Kidney (tissue), 14 donors: ENCODE data around the gene PCDHA10. TPM values are rescaled to one million over a fixed set of nuclear protein-coding genes. Genes with fewer than 3 reads are reported as not detected.
A peak's percentile ranks its signal among the peaks of the same experiment; 100 is the strongest.

Experiments
- DNase-seq, 5 donors: peaks; one replicate each; pipeline ENCODE4 v3.0.0-alpha.2; 2013 to 2020
- FAIRE-seq: peaks from 2 replicates; lab custom pipeline; 2012; peaks lifted over from hg19 to GRCh38; lab: Jason Lieb, UNC
- H3K27ac ChIP-seq, 2 donors: one replicate each; pipeline ENCODE4 v1.7.0; 2013; ENCODE audit warnings: low read depth in 2 of 2, low read length in 2 of 2, inconsistent platforms in 1 of 2
- H3K27me3 ChIP-seq: one replicate; pipeline ENCODE4 v1.7.1; 2013; ENCODE audit warnings: low read length, inconsistent platforms; ENCODE audit not compliant: control insufficient read depth, insufficient read depth
- H3K36me3 ChIP-seq, 3 donors: one replicate each; pipeline versions ENCODE4 v1.7.0 to v1.7.1; 2013; ENCODE audit warnings: low read length in 3 of 3, control low read depth in 1 of 3, inconsistent platforms in 1 of 3; ENCODE audit not compliant: insufficient read depth in 3 of 3, control insufficient read depth in 2 of 3
- H3K4me1 ChIP-seq, 3 donors: one replicate each; pipeline versions ENCODE4 v1.7.0 to v1.7.1; 2013; ENCODE audit warnings: low read length in 3 of 3, inconsistent platforms in 1 of 3, low read depth in 1 of 3; ENCODE audit not compliant: control insufficient read depth in 2 of 3, insufficient read depth in 2 of 3
- H3K4me3 ChIP-seq, 3 donors: one replicate each; pipeline versions ENCODE4 v1.7.0 to v1.8.1; 2013; ENCODE audit warnings: low read length in 3 of 3, control low read depth in 1 of 3, inconsistent platforms in 1 of 3
- H3K9ac ChIP-seq, 3 donors: one replicate each; pipeline versions ENCODE4 v1.7.0 to v1.7.1; 2013; ENCODE audit warnings: low read length in 3 of 3, control low read depth in 1 of 3, inconsistent platforms in 1 of 3
- H3K9me3 ChIP-seq, 3 donors: one replicate each; pipeline versions ENCODE4 v1.7.0 to v1.7.1; 2013; ENCODE audit warnings: low read length in 3 of 3, control low read depth in 1 of 3, inconsistent platforms in 1 of 3; ENCODE audit not compliant: control insufficient read depth in 2 of 3, insufficient read depth in 1 of 3
- intact Hi-C: fragments of 100-400 bp; cut with DNase I; formaldehyde crosslinking; loops from one replicate; pipeline ENCODE4 v1.11.1; 2022
- polyA plus RNA-seq: library from polyadenylated mRNA; stranded (reverse); fragments of 350-450 nt; fragmentation: Illumina TruSeq; extraction: RNeasy Lipid Tissue Mini Kit (QIAGEN cat#74804); gene quantifications from one replicate; pipeline ENCODE4 v1.2.3, GENCODE V29; 2014; ENCODE audit warnings: low read depth, low replicate concordance; ENCODE audit not compliant: insufficient read depth
- total RNA-seq: library from RNA; stranded (reverse); fragmentation: NEBNext Ultra II Directional; extraction: Animal tissue kit (Norgen Biotek cat#: 25700); gene quantifications from one replicate; pipeline ENCODE4 v1.2.1, GENCODE V29; 2021
- TF ChIP-seq, protein P1 (sequence below): IDR thresholded peaks from 3 replicates; pipeline ENCODE4 v1.5.1; 2012; ENCODE audit warnings: mild to moderate bottlenecking, moderate library complexity, borderline replicate concordance; ENCODE audit not compliant: insufficient read depth; ENCODE audit errors: extremely low read depth
- donor health status: control.
- donor health status: control.
- donor health status: control.
- donor health status: control.
- donor health status: control.
- donor health status: DM: yes; HTN: yes; CAD: no.
- donor health status: Normal renal cell carcinoma (clear cell type).

Gene PCDHA10
- total and polyA plus RNA-seq, 2 donors from 2014 or later: 1.7 to 7.6 TPM

DNA sequence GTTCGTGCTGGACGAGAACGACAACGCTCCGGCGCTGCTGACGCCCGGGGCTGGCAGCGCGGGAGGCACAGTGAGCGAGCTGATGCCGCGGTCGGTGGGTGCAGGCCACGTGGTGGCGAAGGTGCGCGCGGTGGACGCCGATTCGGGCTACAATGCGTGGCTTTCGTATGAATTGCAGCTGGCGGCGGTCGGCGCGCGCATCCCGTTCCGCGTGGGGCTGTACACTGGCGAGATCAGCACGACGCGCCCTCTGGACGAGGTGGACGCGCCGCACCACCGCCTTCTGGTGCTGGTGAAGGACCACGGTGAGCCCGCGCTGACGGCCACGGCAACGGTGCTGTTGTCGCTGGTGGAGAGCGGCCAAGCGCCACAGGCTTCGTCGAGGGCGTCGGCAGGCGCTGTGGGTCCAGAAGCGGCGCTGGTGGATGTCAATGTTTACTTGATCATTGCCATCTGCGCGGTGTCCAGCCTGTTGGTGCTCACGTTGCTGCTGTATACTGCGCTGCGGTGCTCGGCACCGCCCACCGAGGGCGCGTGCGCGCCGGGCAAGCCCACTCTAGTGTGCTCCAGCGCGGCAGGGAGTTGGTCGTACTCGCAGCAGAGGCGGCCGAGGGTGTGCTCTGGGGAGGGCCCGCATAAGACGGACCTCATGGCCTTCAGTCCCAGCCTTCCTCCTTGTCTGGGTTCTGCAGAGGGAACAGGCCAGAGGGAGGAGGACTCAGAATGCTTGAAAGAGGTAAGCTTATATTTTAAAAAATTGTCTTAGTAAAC is 28.4 kb downstream of the PCDHA10 start:
- intact Hi-C loops: no loop called here
- H3K27me3 ChIP-seq: no peaks in the 10 kb centered on the region
- H3K9ac ChIP-seq: no peak overlapping the region
- H3K36me3 ChIP-seq: no peaks in the 10 kb centered on the region
- no peak overlapping the region for H3K27ac ChIP-seq
- no peak overlapping the region for H3K4me3 ChIP-seq
- FAIRE-seq (no peak), DNase-seq (peak in 1 of 5 donors; percentile 72)
- no peaks in the 10 kb centered on the region for H3K4me1 ChIP-seq
- TF ChIP-seq, protein P1, sequence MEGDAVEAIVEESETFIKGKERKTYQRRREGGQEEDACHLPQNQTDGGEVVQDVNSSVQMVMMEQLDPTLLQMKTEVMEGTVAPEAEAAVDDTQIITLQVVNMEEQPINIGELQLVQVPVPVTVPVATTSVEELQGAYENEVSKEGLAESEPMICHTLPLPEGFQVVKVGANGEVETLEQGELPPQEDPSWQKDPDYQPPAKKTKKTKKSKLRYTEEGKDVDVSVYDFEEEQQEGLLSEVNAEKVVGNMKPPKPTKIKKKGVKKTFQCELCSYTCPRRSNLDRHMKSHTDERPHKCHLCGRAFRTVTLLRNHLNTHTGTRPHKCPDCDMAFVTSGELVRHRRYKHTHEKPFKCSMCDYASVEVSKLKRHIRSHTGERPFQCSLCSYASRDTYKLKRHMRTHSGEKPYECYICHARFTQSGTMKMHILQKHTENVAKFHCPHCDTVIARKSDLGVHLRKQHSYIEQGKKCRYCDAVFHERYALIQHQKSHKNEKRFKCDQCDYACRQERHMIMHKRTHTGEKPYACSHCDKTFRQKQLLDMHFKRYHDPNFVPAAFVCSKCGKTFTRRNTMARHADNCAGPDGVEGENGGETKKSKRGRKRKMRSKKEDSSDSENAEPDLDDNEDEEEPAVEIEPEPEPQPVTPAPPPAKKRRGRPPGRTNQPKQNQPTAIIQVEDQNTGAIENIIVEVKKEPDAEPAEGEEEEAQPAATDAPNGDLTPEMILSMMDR: no peak
- H3K9me3 ChIP-seq: peaks cover 1 to 11% (median 8%) of the 10 kb centered on the region in 3 donors

- intact Hi-C loops: no loop called here
- peaks cover 0 to 4% (median 0%) of the 10 kb centered on the region in 3 donors for H3K9me3 ChIP-seq
- H3K9ac ChIP-seq: no peak overlapping the region
- no peaks in the 10 kb centered on the region for H3K27me3 ChIP-seq
- H3K4me1 ChIP-seq: no peaks in the 10 kb centered on the region
- DNase-seq (no peak), FAIRE-seq (no peak)
- TF ChIP-seq, protein P1: no peak
- H3K36me3 ChIP-seq: no peaks in the 10 kb centered on the region
- no peak overlapping the region for H3K27ac ChIP-seq
- no peak overlapping the region for H3K4me3 ChIP-seq
Measured at GRCh38 chr5:140916325-140916724, 60.6 kb downstream of the PCDHA10 start.

Other genes starting within 250 kb of the PCDHA10 start
- gene CD14, start 222.7 kb upstream of the PCDHA10 start, total RNA-seq: 68.8 TPM
- gene CD14, start 222.7 kb upstream of the PCDHA10 start, polyA plus RNA-seq: 43.8 TPM
- 19.0 TPM for gene TMCO6, start 216.4 kb upstream of the PCDHA10 start, total RNA-seq
- 7.6 TPM for gene TMCO6, start 216.4 kb upstream of the PCDHA10 start, polyA plus RNA-seq
- gene NDUFA2, start 208.3 kb upstream of the PCDHA10 start, total RNA-seq: 56.8 TPM
- gene NDUFA2, start 208.3 kb upstream of the PCDHA10 start, polyA plus RNA-seq: 326 TPM
- gene IK, start 208.1 kb upstream of the PCDHA10 start, total RNA-seq: 76.9 TPM
- gene IK, start 208.1 kb upstream of the PCDHA10 start, polyA plus RNA-seq: 72.5 TPM
- gene WDR55, start 191.0 kb upstream of the PCDHA10 start, total RNA-seq: 20.8 TPM
- gene WDR55, start 191.0 kb upstream of the PCDHA10 start, polyA plus RNA-seq: 13.7 TPM
- 1.0 TPM for gene DND1, start 182.3 kb upstream of the PCDHA10 start, total RNA-seq
- 0.41 TPM for gene DND1, start 182.3 kb upstream of the PCDHA10 start, polyA plus RNA-seq
- 52.2 TPM for gene HARS1, start 164.5 kb upstream of the PCDHA10 start, total RNA-seq
- gene HARS1, start 164.5 kb upstream of the PCDHA10 start, polyA plus RNA-seq: 48.6 TPM
- gene HARS2, start 164.4 kb upstream of the PCDHA10 start, total RNA-seq: 27.6 TPM
- gene HARS2, start 164.4 kb upstream of the PCDHA10 start, polyA plus RNA-seq: 26.7 TPM
- 51.4 TPM for gene ZMAT2, start 155.4 kb upstream of the PCDHA10 start, total RNA-seq
- 122 TPM for gene ZMAT2, start 155.4 kb upstream of the PCDHA10 start, polyA plus RNA-seq
- gene PCDHA1, start 69.8 kb upstream of the PCDHA10 start, total RNA-seq: 0.13 TPM
- gene PCDHA1, start 69.8 kb upstream of the PCDHA10 start, polyA plus RNA-seq: not detected
- 0.50 TPM for gene PCDHA2, start 61.0 kb upstream of the PCDHA10 start, total RNA-seq
- 0.17 TPM for gene PCDHA2, start 61.0 kb upstream of the PCDHA10 start, polyA plus RNA-seq
- gene PCDHA3, start 54.8 kb upstream of the PCDHA10 start, total RNA-seq: 1.4 TPM
- 0.13 TPM for gene PCDHA3, start 54.8 kb upstream of the PCDHA10 start, polyA plus RNA-seq
- gene PCDHA4, start 48.8 kb upstream of the PCDHA10 start, total RNA-seq: 4.1 TPM
- gene PCDHA4, start 48.8 kb upstream of the PCDHA10 start, polyA plus RNA-seq: 1.1 TPM
- 0.91 TPM for gene PCDHA5, start 34.3 kb upstream of the PCDHA10 start, total RNA-seq
- gene PCDHA5, start 34.3 kb upstream of the PCDHA10 start, polyA plus RNA-seq: not detected
- 3.6 TPM for gene PCDHA6, start 27.9 kb upstream of the PCDHA10 start, total RNA-seq
- 0.80 TPM for gene PCDHA6, start 27.9 kb upstream of the PCDHA10 start, polyA plus RNA-seq
- gene PCDHA7, start 21.6 kb upstream of the PCDHA10 start, total RNA-seq: 1.1 TPM
- 0.62 TPM for gene PCDHA7, start 21.6 kb upstream of the PCDHA10 start, polyA plus RNA-seq
- gene PCDHA8, start 14.7 kb upstream of the PCDHA10 start, total RNA-seq: 0.82 TPM
- gene PCDHA8, start 14.7 kb upstream of the PCDHA10 start, polyA plus RNA-seq: not detected
- gene PCDHA9, start 7.5 kb upstream of the PCDHA10 start, total RNA-seq: 0.85 TPM
- gene PCDHA9, start 7.5 kb upstream of the PCDHA10 start, polyA plus RNA-seq: not detected
- gene PCDHA11, start 13.1 kb downstream of the PCDHA10 start, total RNA-seq: 2.0 TPM
- 0.77 TPM for gene PCDHA11, start 13.1 kb downstream of the PCDHA10 start, polyA plus RNA-seq
- 5.2 TPM for gene PCDHA12, start 19.4 kb downstream of the PCDHA10 start, total RNA-seq
- 1.1 TPM for gene PCDHA12, start 19.4 kb downstream of the PCDHA10 start, polyA plus RNA-seq
- 1.8 TPM for gene PCDHA13, start 26.2 kb downstream of the PCDHA10 start, total RNA-seq
- 0.49 TPM for gene PCDHA13, start 26.2 kb downstream of the PCDHA10 start, polyA plus RNA-seq
- gene PCDHAC1, start 70.4 kb downstream of the PCDHA10 start, total RNA-seq: 2.9 TPM
- gene PCDHAC1, start 70.4 kb downstream of the PCDHA10 start, polyA plus RNA-seq: 0.43 TPM
- 3.6 TPM for gene PCDHAC2, start 110.6 kb downstream of the PCDHA10 start, total RNA-seq
- 0.30 TPM for gene PCDHAC2, start 110.6 kb downstream of the PCDHA10 start, polyA plus RNA-seq
- gene PCDHB1, start 195.5 kb downstream of the PCDHA10 start, total RNA-seq: 0.50 TPM
- 0.09 TPM for gene PCDHB1, start 195.5 kb downstream of the PCDHA10 start, polyA plus RNA-seq
- gene PCDHB2, start 238.7 kb downstream of the PCDHA10 start, total RNA-seq: 2.9 TPM
- 2.2 TPM for gene PCDHB2, start 238.7 kb downstream of the PCDHA10 start, polyA plus RNA-seq
- 3.1 TPM for gene PCDHB3, start 244.6 kb downstream of the PCDHA10 start, total RNA-seq
- gene PCDHB3, start 244.6 kb downstream of the PCDHA10 start, polyA plus RNA-seq: 2.3 TPM